GM19025 (cell line): ENCODE data around the gene ZMYND11.
"Not testable (repeated sequence)": the region's sequence is repeated elsewhere in the genome, so short reads cannot be mapped to it uniquely, and the experiment has no call there.

Source experiments
- ATAC-seq: cut with Tn5 transposase; IDR thresholded peaks from one replicate; pipeline ENCODE4 v1.9.1; 2021; ENCODE audit warnings: mild to moderate bottlenecking, low read depth, moderate library complexity; ENCODE audit not compliant: unreplicated experiment

Gene ZMYND11

GRCh38 chr10:132946-133898 lies 2.0 kb upstream of the ZMYND11 start:
- ATAC-seq, result no peak

DNA sequence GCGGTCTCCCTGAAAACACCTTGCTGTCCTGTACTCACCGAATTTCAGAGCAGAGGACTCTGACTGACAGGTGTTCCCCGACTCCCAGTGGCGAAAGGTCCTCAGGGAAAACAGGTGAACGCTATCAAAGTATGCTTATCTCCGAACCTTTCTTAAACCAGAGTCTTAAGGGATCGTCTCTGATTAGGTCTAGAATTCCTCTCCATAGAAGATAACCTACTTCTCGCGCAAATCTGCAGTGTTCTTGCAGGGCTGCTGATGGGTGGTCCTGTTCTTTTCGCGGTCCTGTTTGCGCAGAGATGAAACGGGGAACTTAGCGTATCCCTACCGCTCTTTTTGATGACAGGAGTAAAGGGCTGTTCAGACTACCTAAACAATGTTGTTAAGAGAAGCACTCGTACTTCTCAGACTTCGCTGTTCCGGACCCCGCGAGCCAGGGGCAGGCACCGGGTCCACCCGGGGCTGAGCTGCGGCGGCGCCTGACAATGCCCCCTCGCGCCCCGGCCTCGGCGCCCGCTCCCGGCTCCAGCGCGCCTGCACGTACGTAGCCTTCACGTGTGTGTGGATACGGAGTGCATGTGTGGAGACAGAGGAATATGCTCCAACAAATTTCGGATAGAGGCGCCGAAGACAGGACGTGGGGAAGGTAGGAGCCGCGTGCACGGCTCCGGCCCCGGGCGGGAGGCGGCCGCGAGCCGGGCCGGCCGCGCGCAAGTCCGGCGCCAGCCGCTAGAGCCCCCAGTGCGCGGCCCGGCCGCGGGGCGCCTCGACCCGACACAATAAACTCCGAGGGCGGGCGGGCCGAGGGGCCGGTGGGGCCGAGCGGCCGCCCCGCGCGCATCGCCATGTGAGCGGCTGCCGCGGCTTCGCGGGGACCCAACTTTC lies 766 bp upstream of the ZMYND11 start:
- ATAC-seq, result peak; percentile 38

GRCh38 chr10:135601-136464 lies 578 bp downstream of the ZMYND11 start:
- peak; percentile 28 for ATAC-seq

DNA sequence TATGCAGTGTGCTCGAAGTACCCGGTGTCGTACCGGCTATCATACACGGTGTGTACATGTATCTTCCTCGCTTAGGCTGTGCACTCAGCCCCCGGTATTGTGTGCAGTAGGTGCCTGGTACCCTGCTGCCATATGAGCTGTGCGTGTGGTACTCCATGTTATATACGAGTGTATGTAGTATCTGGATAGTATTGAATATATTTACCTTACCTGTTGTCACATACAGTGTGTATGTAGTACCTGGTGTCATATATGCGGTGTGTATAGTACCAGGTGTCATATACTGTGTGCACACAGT lies 1.2 kb downstream of the ZMYND11 start:
- ATAC-seq, result peak; percentile 4

GRCh38 chr10:137031-137430 lies 1.8 kb downstream of the ZMYND11 start:
- ATAC-seq, result no peak

- ATAC-seq, result no peak
Observed at GRCh38 chr10:137606-138005, 2.4 kb downstream of the ZMYND11 start.

GRCh38 chr10:142371-142770 lies 7.1 kb downstream of the ZMYND11 start:
- no peak for ATAC-seq

DNA sequence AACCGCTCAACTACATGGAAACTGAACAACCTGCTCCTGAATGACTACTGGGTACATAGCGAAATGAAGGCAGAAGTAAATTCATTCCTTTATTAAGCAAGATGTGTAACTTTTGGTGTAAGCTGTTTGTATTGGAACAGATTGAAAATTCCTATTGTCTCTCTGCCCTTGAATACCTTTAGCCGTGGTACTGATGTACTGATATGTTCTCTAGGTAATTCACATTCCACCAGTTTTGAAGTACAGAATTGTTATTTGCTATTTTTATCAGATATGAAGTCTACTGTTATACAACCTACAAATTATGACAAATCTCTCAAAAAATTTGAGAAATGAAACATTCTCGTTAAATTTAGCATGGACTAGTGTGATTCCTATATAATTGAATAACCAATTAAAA lies 17.7 kb downstream of the ZMYND11 start:
- no peak for ATAC-seq

DNA sequence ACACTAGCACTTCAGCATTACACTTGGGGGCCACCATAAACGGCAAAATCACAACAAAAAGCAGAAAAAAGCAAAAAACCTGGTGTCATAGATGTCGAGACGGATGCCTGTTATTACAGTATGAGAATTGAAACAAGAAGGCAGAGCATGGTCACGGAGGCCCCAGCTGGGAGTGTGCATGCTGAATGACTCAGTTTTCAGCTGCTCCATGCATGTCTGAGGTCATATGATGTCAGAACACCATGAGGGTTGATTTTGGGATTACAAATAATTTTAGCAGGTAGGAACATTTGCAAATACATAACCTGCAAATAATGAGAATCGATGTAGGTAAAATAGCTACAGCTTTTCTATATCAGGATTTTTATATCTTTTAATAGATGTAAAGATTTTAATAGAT lies 19.1 kb downstream of the ZMYND11 start:
- no peak for ATAC-seq

GRCh38 chr10:167383-167782 lies 32.1 kb downstream of the ZMYND11 start:
- no peak for ATAC-seq

- no peak for ATAC-seq
Observed at GRCh38 chr10:173741-174140, 38.5 kb downstream of the ZMYND11 start.

GRCh38 chr10:176677-177076 lies 41.4 kb downstream of the ZMYND11 start:
- ATAC-seq, result no peak

- no peak for ATAC-seq
Observed at GRCh38 chr10:178208-178607, 43.0 kb downstream of the ZMYND11 start.

DNA sequence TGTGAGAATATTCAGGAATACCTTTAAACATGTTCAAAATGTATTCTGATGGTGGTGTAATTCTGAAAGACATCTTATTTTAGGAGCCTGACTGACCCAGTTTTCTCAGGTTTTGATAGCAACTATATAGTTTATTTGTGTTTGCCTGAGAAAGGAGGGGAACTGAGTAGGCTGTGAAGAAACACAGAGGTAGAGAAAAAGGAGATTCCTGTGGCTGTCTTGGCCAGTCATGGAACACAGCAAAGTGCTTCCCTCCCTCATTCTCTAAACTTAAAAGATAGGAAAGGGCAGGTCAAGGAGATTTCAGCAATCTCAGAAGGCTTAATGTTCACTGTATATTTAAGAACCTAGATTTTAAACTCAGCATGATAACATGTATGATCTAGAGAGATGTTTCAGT lies 43.5 kb downstream of the ZMYND11 start:
- ATAC-seq, result no peak

DNA sequence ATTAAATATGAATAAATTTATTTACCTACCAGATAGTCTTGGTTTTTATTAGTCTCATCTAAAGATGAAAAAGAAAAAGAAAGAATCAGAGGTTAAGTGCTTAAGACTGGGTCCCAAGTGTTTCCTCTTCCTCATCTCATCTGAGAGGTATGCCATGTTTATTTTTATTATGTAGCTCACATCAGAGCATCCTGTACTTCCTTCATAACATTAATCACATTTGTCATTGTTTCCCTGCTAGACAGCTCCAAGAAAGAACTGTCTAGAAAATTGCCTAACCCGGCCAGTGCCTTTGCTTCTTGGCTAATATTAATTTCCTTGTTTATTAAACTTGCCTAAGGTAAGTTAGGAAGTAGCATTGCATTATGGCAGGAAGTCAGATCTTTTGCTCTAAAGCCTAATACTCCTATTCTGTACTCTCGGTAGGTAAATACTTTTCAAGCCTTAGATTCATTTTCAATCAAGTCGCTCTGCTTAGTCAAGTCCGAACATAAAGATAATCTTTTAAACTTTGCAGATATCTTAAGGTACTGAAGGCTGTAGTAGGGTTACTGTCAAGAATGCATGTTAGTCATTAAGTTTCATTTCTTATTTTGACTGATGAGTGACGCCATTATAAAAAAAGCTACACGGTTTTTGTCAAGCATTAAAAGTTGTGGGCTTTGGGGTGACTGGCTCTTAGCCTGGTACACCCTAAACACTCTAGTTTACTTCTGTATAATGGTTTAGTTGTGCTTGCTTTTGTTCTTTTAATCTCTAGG lies 47.4 kb downstream of the ZMYND11 start:
- ATAC-seq, result no peak

GRCh38 chr10:184174-184573 lies 48.9 kb downstream of the ZMYND11 start:
- no peak for ATAC-seq

DNA sequence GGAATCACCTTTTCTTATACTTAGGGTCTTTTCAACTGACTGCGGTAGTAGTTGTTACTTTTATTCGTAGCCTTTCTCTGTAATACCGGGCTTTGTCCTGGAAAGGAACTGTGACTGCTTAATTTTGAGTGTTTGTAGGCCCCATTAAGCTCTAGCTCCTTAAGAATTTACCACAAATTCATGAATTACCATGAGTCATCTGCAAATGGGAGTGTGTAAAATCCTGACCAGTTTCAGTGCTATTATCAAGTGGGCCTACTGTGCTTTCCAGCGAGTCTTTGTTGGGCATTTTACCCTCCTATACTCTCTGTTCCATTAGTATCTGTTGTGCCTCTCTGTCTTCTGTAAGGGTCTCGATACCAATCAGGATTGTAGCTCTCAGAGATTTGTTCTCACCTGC lies 49.7 kb downstream of the ZMYND11 start:
- ATAC-seq, result no peak

DNA sequence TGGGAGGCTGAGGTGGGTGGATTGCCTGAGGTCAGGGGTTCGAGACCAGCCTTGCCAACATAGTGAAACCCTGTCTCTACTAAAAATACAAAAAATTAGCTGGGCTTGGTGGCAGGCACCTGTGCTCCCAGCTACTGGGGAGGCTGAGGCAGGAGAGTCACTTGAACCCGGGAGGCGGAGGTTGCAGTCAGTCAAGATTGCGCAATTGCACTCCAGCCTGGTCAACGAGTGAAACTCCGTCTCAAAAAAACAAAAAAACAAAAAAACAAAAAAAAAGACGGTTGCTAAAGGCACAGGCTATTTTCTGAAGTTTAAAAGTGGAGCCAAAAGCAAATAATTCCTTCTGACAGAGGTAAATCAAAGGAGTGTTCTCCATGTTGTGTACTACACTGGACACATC lies 50.3 kb downstream of the ZMYND11 start:
- ATAC-seq, result not testable (repeated sequence)

DNA sequence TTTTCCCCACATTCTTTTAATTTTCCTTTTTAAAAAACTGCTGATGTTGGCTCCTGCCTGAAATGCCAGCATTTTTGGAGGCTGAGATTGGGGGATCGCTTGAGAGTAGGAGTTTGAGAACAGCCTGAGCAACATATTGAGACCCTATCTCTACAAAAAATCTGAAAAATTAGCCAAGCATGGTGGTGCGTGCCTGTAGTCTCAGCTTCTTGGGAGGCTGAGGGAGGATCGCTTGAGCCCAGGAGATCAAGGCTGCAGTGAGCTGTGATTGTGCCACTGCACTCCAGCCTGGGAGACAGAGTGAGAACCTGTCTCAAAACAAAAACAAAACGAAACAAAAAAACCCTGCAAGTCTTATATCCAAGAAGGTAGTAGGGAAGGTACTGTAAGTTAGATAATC lies 51.7 kb downstream of the ZMYND11 start:
- no peak for ATAC-seq

- no peak for ATAC-seq
Observed at GRCh38 chr10:188546-188945, 53.3 kb downstream of the ZMYND11 start.
